KOPT-K1 (cell line): ENCODE data around the gene LENG8.

Source experiments
- H3K27ac ChIP-seq: fragments of 200-600 bp; sonication (generic); 2 replicates; pipeline ENCODE4 v1.5.1; 2016; ENCODE audit warnings: antibody characterized with exemption, mild to moderate bottlenecking, low read depth, low read length; ENCODE audit not compliant: poor library complexity, severe bottlenecking
- H3K36me3 ChIP-seq: fragments of 200-600 bp; sonication (generic); 2 replicates; pipeline ENCODE4 v1.5.1; 2017; ENCODE audit warnings: antibody characterized with exemption, mild to moderate bottlenecking, low read length, moderate library complexity; ENCODE audit not compliant: insufficient read depth
- H3K9me3 ChIP-seq: fragments of 200-600 bp; sonication (generic); 2 replicates; pipeline ENCODE4 v1.5.1; 2017; ENCODE audit warnings: antibody characterized with exemption, low read length, mild to moderate bottlenecking; ENCODE audit not compliant: insufficient read depth, poor library complexity, severe bottlenecking

LENG8 gene

GRCh38 chr19:54418930-54419800 lies 29.8 kb upstream of the LENG8 start:
- H3K36me3 ChIP-seq, result no peaks in the 10 kb centered on the region
- H3K9me3 ChIP-seq, result no peaks in the 10 kb centered on the region
- no peak overlapping the region for H3K27ac ChIP-seq

GRCh38 chr19:54420068-54420382 lies 29.0 kb upstream of the LENG8 start:
- no peaks in the 10 kb centered on the region for H3K36me3 ChIP-seq
- no peaks in the 10 kb centered on the region for H3K9me3 ChIP-seq
- no peak overlapping the region for H3K27ac ChIP-seq

- Histone ChIP-seq H3K36me3 (no peaks in the 10 kb centered on the region), H3K9me3 (no peaks in the 10 kb centered on the region), H3K27ac (no peak overlapping the region)
Measured at GRCh38 chr19:54420383-54421168, 28.4 kb upstream of the LENG8 start.

- H3K36me3 ChIP-seq, result no peaks in the 10 kb centered on the region
- H3K9me3 ChIP-seq, result no peaks in the 10 kb centered on the region
- H3K27ac ChIP-seq, result no peak overlapping the region
Measured at GRCh38 chr19:54421169-54421516, 27.9 kb upstream of the LENG8 start.

GRCh38 chr19:54421521-54421920 lies 27.5 kb upstream of the LENG8 start:
- no peaks in the 10 kb centered on the region for H3K36me3 ChIP-seq

GRCh38 chr19:54422136-54422535 lies 26.9 kb upstream of the LENG8 start:
- Histone ChIP-seq H3K27ac (no peak overlapping the region), H3K36me3 (no peaks in the 10 kb centered on the region), H3K9me3 (no peaks in the 10 kb centered on the region)

More at GRCh38 chr19:54421521-54421920, 27.5 kb upstream of the LENG8 start:
- no peaks in the 10 kb centered on the region for H3K9me3 ChIP-seq
- no peak overlapping the region for H3K27ac ChIP-seq

GRCh38 chr19:54424201-54424600 lies 24.8 kb upstream of the LENG8 start:
- Histone ChIP-seq H3K27ac (no peak overlapping the region), H3K36me3 (no peaks in the 10 kb centered on the region), H3K9me3 (no peaks in the 10 kb centered on the region)

- H3K27ac ChIP-seq, result no peak overlapping the region
- H3K36me3 ChIP-seq, result no peaks in the 10 kb centered on the region
- H3K9me3 ChIP-seq, result no peaks in the 10 kb centered on the region
Measured at GRCh38 chr19:54424660-54425381, 24.2 kb upstream of the LENG8 start.

GRCh38 chr19:54425382-54425723 lies 23.6 kb upstream of the LENG8 start:
- Histone ChIP-seq H3K9me3 (no peaks in the 10 kb centered on the region), H3K27ac (no peak overlapping the region), H3K36me3 (no peaks in the 10 kb centered on the region)

- H3K27ac ChIP-seq, result no peak overlapping the region
- H3K9me3 ChIP-seq, result no peaks in the 10 kb centered on the region
- H3K36me3 ChIP-seq, result no peaks in the 10 kb centered on the region
Measured at GRCh38 chr19:54426291-54426931, 22.6 kb upstream of the LENG8 start.

- Histone ChIP-seq H3K9me3 (no peaks in the 10 kb centered on the region), H3K27ac (no peak overlapping the region), H3K36me3 (no peaks in the 10 kb centered on the region)
Measured at GRCh38 chr19:54427586-54427985, 21.4 kb upstream of the LENG8 start.

- Histone ChIP-seq H3K27ac (no peak overlapping the region), H3K9me3 (no peaks in the 10 kb centered on the region)
Measured at GRCh38 chr19:54428323-54429175, 20.4 kb upstream of the LENG8 start.

GRCh38 chr19:54429176-54429495 lies 19.9 kb upstream of the LENG8 start:
- no peak overlapping the region for H3K27ac ChIP-seq
- no peaks in the 10 kb centered on the region for H3K36me3 ChIP-seq
- H3K9me3 ChIP-seq, result no peaks in the 10 kb centered on the region

More at GRCh38 chr19:54428323-54429175, 20.4 kb upstream of the LENG8 start:
- H3K36me3 ChIP-seq, result no peaks in the 10 kb centered on the region

- no peak overlapping the region for H3K27ac ChIP-seq
- peaks cover 4% of the 10 kb centered on the region; the same call in 1 of the 2 replicates for H3K36me3 ChIP-seq
- no peaks in the 10 kb centered on the region for H3K9me3 ChIP-seq
Measured at GRCh38 chr19:54429545-54430227, 19.3 kb upstream of the LENG8 start.
